Right ventricle myocardium inferior (tissue), 1 donor: ENCODE results near the gene SMYD3. TPM values are rescaled to one million over a fixed set of nuclear protein-coding genes. Genes with fewer than 3 reads are reported as not detected.

Experiments used
- ATAC-seq: fragments of 200-7000 bp; cut with Tn5 transposase; one replicate; pipeline ENCODE4 v1.9.1; 2020; ENCODE audit warnings: mild to moderate bottlenecking, moderate library complexity
- DNase-seq: peaks from one replicate; pipeline ENCODE4 v3.0.0; 2021; ENCODE audit errors: missing footprints
- intact Hi-C: fragments of 100-400 bp; cut with DNase I; formaldehyde crosslinking; loops from one replicate; pipeline ENCODE4 v1.11.0; 2022
- total RNA-seq: library from RNA; stranded (reverse); fragmentation: NEBNext Ultra II Directional; extraction: Animal tissue kit (Norgen Biotek cat#: 25700); gene quantifications from one replicate; pipeline ENCODE4 v1.2.1, GENCODE V29; 2021
- donor health status: DM: no; HTN: yes; CAD: no; lungs with severe emphysema.

Gene SMYD3
- total RNA-seq, 1 donor from 2014 or later = 8.8 TPM

GRCh38 chr1:245859493-245860114 lies 647.5 kb downstream of the SMYD3 start:
- intact Hi-C loops = no loop called here
- ATAC-seq = no peak
- no peak for DNase-seq

GRCh38 chr1:245858722-245859492 lies 648.2 kb downstream of the SMYD3 start:
- DNase-seq (no peak), ATAC-seq (no peak)
- intact Hi-C loops = no loop called here

GRCh38 chr1:245858022-245858721 lies 648.9 kb downstream of the SMYD3 start:
- intact Hi-C loops = no loop called here
- ATAC-seq = no peak
- no peak for DNase-seq

- no peak for ATAC-seq
- no peak for DNase-seq
- intact Hi-C loops = no loop called here
These were observed 650.0 kb downstream of the SMYD3 start for GRCh38 chr1:245856944-245857531.

- intact Hi-C loops = no loop called here
- no peak for DNase-seq
These were observed 651.0 kb downstream of the SMYD3 start for GRCh38 chr1:245855846-245856730.

GRCh38 chr1:245853291-245853690 lies 653.8 kb downstream of the SMYD3 start:
- DNase-seq (no peak), ATAC-seq (no peak)
- intact Hi-C loops = no loop called here

More at GRCh38 chr1:245855846-245856730, 651.0 kb downstream of the SMYD3 start:
- no peak for ATAC-seq

- DNase-seq (no peak), ATAC-seq (no peak)
- intact Hi-C loops = no loop called here
These were observed 664.0 kb downstream of the SMYD3 start for GRCh38 chr1:245843101-245843500.

- no peak for ATAC-seq
- intact Hi-C loops = no loop called here
- DNase-seq = no peak
These were observed 665.0 kb downstream of the SMYD3 start for GRCh38 chr1:245842106-245842505.

GRCh38 chr1:245840971-245841370 lies 666.1 kb downstream of the SMYD3 start:
- ATAC-seq (no peak), DNase-seq (no peak)
- intact Hi-C loops = no loop called here

- ATAC-seq = no peak
- DNase-seq = no peak
- intact Hi-C loops = no loop called here
These were observed 669.4 kb downstream of the SMYD3 start for GRCh38 chr1:245837718-245838117.

- DNase-seq = no peak
- intact Hi-C loops = no loop called here
- no peak for ATAC-seq
These were observed 671.7 kb downstream of the SMYD3 start for GRCh38 chr1:245835386-245835785.

GRCh38 chr1:245834002-245834401 lies 673.1 kb downstream of the SMYD3 start:
- no peak for DNase-seq
- intact Hi-C loops = no loop called here
- ATAC-seq = no peak

GRCh38 chr1:245832771-245833527 lies 674.1 kb downstream of the SMYD3 start:
- intact Hi-C loops = no loop called here
- no peak for ATAC-seq
- no peak for DNase-seq

GRCh38 chr1:245831518-245831917 lies 675.6 kb downstream of the SMYD3 start:
- DNase-seq (no peak), ATAC-seq (peak; percentile 48)
- intact Hi-C loops = loop anchor here (2.0 kb wide), 1 partner anchor 165 kb away; no protein-coding TSS in a partner anchor

- ATAC-seq = no peak
- intact Hi-C loops = loop anchor here (2.0 kb wide), 1 partner anchor 167 kb away; no protein-coding TSS in a partner anchor
- DNase-seq = no peak
These were observed 677.3 kb downstream of the SMYD3 start for GRCh38 chr1:245829826-245830225.

GRCh38 chr1:245829194-245829593 lies 677.9 kb downstream of the SMYD3 start:
- ATAC-seq = no peak
- intact Hi-C loops = no loop called here
- DNase-seq = no peak

- intact Hi-C loops = no loop called here
- ATAC-seq (no peak), DNase-seq (no peak)
These were observed 679.8 kb downstream of the SMYD3 start for GRCh38 chr1:245827301-245827700.
